DMS114 treated with DMSO at 0.1 percent for 48 hours (cell line): Measurements from ENCODE around the gene HYAL1.
"Not testable (repeated sequence)": the region's sequence is repeated elsewhere in the genome, so short reads cannot be mapped to it uniquely, and the experiment has no call there.

Source experiments
- DNase-seq: peaks from one replicate; lab custom pipeline; 2025; ENCODE audit not compliant: unreplicated experiment; lab: John Stamatoyannopoulos, UW

HYAL1 gene

DNA sequence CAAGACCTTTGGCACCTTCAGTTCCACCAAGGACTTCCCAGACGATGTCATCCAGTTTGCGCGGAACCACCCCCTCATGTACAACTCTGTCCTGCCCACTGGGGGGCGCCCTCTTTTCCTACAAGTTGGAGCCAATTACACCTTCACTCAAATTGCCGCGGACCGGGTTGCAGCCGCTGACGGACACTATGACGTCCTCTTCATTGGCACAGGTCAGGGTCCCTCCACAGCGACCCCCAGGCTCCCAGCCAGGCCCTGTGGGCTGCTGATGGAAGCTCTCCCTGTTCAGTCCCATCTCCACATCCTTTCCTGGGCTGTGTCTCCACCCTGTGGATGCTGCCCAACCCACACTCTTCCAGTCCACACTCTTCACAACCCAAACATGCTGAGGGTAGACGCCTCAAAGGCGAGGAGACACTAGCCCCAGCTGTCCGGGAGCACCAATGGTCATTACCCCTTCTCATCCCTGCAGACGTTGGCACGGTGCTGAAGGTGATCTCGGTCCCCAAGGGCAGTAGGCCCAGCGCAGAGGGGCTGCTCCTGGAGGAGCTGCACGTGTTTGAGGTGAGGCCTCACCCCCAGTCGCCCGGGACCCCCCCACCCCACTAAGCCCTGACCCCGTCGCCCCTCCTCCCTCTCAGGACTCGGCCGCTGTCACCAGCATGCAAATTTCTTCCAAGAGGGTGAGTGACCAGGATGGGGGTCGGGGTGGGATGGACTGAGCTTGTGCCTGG is 28.8 kb downstream of the HYAL1 start:
- DNase-seq = no peak

GRCh38 chr3:50273689-50274065 is 29.7 kb downstream of the HYAL1 start:
- no peak for DNase-seq

GRCh38 chr3:50272911-50273688 is 30.3 kb downstream of the HYAL1 start:
- peak; percentile 51 for DNase-seq

- not testable (repeated sequence) for DNase-seq
Measured at GRCh38 chr3:50272538-50272910, 30.9 kb downstream of the HYAL1 start.

DNA sequence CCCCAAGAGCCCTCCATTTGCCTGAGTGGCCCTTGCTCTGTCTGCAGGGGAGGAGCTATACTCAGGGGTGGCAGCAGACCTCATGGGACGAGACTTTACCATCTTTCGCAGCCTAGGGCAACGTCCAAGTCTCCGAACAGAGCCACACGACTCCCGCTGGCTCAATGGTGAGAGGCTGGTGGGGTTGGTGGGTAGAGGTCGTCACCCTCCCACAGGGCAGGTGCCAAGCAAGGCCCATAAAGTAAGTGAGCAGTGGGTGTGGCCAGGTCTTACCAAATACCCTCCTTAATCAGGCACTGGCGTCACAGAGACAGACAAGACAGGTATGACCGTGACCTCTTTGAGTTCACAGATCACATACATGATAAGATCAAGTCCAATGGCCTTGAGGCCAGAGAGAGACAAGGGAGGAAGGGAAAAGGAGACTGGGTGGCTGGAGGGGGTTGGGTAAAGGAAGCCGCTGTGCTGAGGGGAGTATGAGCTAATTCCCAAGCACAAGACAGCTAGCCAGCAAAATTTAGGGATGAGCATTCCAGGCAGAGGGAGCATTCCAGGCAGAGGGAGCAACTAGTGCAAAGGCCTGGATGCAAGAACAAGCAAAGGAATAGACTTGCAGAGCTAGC is 31.9 kb downstream of the HYAL1 start:
- no peak for DNase-seq

DNA sequence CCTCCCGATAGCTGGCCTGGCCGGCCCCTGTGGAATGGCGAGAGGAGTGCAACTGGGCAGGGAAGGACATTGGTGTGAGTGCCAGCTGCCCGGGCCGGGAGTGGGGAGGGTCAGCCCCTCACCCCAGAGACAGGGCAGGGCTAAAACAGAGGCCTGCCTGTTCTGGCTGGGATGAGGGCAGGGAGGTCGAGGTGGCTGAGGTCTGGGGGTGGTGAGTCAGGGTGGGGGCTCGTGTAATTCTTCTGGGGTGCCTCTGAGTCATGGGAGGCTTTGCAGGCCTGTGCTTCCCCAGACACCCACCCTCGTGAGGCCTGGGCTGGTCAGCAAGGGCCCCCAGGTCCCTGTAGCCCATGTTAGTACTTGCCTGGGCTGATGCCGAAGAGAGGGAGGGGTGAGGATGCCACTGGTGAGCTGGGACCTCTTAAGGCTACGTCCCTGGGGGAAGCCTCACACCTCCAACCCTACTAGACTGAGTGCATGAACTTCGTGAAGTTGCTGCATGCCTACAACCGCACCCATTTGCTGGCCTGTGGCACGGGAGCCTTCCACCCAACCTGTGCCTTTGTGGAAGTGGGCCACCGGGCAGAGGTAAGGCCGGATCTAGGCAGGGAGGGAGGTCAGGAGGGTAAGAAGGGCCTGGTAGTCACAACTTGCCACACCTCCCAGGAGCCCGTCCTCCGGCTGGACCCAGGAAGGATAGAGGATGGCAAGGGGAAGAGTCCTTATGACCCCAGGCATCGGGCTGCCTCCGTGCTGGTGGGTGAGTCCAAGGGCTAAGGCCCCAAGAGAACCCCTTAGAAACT is 32.8 kb downstream of the HYAL1 start:
- DNase-seq = no peak

DNA sequence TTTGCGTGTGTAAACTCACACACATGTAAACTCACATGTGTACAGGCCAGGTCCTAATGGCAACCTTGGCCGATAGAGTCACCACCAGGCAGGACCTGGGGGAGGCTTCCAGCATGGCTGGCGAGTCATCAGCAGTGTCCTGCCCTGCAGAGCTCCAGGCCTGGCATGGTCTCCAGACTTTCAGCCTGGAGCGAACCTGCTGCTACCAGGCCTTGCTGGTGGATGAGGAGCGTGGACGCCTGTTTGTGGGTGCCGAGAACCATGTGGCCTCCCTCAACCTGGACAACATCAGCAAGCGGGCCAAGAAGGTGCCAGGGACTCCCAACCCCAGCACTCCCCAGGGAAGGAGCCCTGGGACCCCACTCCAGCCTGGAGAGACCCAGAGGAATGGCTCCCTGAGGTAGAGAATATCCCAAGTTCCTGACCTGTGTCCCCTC is 33.4 kb downstream of the HYAL1 start:
- no peak for DNase-seq

DNA sequence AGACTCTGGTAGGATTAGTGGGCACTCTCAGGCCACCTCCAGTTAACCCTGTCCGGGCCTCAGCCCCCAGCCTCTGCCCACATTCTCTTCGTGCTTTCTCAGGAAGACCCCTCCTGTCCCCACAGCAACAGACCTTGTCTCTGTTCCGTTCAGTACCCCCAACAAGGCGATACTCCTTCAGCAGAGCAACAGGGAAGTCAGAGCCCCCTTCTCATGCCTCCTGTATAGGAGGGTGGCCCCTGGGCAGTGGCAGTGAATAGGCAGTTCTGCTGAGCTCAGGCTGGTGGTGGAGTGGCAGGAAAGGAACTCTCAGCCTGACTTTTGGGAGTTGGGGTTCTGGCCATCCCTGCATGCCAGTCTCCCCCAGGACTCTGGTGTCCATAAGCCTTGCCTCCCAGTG is 33.9 kb downstream of the HYAL1 start:
- no peak for DNase-seq

DNA sequence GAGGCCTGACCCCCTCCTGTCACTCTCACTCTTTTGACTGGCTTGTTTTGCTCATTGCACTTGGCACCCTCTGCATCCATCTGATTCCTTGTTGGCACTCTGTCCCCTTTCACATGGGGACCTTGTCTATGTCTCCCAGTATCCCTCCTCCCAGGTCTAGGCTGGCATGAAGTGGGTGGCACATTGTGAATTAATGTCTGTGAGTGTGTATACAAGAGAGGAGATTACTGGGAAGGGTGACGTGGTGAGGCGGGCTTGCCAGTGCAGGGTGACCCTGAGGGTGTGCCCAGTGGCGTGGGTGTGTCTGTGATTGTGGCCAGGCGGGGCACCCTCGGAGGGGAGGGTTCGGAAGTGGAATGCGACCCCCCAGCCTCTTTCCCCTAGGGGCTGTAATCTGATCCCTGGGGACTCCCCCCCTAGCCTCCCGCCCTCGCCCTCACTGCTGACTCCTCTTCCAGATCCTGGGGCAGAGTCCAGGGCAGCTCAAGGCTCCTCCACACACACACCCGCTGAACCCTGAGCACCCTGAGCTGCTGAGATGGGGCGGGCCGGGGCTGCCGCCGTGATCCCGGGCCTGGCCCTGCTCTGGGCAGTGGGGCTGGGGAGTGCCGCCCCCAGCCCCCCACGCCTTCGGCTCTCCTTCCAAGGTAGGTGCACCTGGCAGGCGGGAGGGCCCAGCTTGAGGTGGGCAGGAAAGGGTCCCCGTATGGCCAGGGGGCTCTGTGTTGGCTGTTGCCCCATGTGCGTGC is 34.5 kb downstream of the HYAL1 start, which contains the start of gene SEMA3B:
Gene SEMA3B (plus strand): TSS at position 445 of the 749 bp plus-strand sequence. CDS start 94 bp downstream, at position 539.
- DNase-seq = no peak

DNA sequence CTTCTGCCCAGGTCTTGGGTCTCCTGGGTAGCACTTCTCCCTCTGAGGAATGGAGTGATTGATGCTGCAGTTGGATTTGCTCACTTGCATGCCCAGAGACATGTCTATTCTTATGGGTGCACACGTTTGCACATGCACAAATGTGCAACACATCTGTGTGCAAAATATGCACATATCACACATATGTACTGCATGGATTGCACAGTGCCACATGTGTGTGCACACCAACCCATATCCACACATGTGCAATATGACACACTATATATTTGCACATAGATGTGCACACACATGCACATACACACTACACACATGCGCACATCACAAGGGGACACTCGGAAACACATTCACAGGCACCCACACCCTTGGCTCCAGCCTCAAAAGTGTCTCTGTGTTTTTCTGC is 35.1 kb downstream of the HYAL1 start:
- no peak for DNase-seq

- no peak for DNase-seq
Measured at GRCh38 chr3:50267280-50267913, 36.0 kb downstream of the HYAL1 start.

DNA sequence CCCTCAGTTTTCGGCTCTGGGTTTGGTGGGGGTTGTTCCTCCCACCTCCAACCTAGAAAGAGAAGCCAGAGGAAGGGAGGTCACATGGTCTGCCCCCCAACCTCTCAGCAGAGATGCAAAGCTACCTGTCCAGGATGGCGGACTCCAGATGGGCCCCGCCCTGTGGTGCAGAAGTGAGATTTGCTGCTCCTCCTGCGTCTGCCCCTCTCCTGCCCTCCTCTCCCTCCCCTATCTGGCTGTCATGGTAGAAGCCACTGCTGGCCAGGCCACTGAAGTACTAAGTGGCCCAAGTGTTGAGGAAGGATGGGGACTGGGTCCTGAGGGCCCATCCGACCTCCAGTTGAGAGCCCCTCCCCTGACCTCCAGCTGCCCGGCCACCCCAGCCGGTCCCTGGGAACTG is 36.5 kb downstream of the HYAL1 start:
- no peak for DNase-seq

DNA sequence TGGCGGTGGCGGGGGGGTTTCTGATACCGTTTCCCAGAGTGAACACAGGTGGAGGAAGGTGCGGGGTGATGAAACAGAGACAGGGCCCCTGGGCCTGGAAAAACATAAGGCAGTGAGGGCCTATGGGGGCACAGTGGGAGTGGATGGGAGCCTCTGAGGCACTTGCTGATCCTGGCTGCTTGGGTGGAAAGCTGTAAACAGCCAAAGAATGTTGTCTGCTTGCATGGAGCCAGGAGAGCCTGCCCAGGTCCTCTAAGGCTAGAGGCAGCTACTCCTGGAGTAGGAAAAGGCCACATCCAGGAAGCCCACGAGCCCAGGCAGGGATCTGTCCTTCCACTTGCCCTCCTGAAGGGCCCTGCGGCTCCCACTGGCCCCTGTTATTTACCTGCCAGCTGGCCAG is 37.4 kb downstream of the HYAL1 start:
- no peak for DNase-seq

DNA sequence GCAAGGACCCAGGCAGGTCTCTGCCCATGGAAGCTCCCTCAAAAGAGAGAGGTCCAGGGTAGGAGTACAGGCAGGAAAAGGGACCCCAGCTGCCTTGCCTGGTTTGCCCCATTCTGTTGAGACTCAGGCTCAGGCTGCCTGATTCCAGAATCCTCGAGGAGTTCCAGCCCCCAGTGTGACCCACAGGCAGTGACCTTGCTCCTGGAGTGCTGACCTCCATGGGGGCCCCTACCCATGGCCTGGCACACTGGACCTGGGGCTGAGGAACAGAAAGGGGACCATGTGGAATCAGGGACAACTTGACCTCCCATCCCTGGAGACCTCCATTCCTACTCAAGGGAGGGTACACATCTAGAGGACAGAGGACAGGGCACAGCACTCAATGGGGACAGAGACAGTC is 37.8 kb downstream of the HYAL1 start:
- DNase-seq = no peak

DNA sequence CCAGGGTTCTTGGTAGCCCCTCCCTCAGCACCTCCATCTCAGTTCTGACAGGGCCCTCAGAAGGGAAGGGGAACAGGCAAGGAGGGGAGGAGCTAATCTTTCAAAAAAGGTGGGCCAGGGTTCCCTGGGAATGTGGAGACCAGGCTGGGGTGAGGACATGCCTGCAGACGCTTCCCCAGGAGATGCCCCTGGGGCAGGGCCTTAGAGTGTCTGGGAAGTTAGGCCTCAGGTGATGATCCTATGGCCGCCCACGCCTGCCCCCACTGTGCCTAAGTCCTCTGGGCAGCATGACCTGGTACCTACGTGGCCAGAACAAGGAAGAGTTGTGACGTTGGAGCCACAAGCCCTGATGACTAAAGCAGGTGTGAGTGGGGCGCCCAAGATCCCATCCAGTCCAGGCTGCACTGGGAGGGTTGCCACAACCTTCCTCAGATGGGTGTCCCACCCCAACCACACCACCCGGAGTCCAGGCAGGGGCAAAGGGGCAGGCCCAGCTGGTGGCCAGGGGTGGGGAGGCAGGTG is 38.3 kb downstream of the HYAL1 start:
- DNase-seq = no peak

GRCh38 chr3:50264383-50264963 is 38.9 kb downstream of the HYAL1 start:
- no peak for DNase-seq

DNA sequence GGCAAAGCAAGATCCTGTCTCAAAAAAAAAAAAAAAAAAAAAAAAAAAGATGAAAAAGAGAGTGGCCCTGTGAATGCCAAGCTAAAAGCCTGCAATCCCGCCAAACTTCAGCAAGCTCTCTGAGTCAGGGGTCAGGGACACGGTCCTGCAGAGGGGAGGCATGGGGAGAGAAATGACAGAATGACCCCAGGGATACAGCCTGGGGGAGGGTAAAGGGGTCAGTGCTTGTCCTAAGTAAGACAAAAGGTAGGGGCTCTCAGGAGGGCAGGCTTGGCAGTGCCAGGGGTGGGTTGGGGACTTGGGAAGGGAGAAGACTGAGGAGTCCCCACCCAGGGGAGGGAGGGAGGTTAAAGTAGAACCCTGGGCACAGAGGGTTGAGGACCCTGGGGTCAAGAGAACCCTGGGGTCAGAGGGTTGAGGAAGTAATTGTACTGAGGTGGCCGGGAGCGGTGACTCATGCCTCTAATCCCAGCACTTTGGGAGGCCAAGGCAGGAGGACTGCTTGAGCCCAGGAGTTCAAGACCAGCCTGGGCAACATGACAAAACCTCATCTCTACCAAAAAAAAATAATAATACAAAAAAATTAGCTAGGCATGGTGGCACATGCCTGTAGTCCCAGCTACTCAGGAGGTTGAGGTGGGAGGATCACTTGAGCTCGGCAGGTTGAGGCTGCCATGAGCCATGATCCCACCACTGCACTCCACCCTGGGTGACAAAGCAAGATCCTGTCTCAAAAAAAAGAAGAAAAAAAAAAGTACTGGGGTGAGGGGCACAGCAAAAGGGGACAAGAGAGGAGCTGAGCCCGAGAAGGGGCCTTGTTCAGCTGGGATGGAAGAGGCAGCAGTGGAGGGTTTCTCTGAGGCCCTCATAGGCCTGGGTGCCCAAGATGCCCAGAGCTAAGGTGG is 39.6 kb downstream of the HYAL1 start:
- no peak for DNase-seq

GRCh38 chr3:50262778-50263177 is 40.6 kb downstream of the HYAL1 start:
- no peak for DNase-seq
